ENCODE data around the gene TAPT1. TPM values are rescaled to one million over a fixed set of nuclear protein-coding genes. Genes with fewer than 3 reads are reported as not detected.

TAPT1 gene
- total and polyA plus RNA-seq, 8 donors = 7.3 to 27.7 (median 19.2) TPM

DNA sequence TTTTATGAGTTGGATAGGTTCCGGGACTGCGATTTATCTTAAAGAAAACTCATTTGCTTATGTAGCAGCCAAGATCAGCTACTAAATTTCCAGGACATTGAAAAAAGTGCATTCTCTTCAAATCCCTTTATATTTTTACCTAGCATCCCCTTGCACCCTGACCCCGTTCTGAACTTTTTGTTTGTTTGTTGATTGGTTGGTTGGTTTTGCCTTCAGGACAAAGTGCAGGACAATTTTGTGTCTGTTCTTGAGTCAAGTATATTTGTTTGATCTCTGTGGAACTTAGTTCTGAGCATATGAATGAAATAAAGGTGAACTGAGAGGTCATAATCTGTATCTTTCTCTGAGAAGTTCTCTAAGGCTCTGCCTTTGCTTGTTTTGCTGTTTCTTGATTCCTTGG, 12.8 kb upstream of the TAPT1 start:
- Histone ChIP-seq H3K4me1 (no peaks in the 10 kb centered on the region), H3K9me3 (no peaks in the 10 kb centered on the region), H3K27me3 (no peaks in the 10 kb centered on the region), H3K27ac (no peak overlapping the region), H3K36me3 (peaks cover 0 to 5% (median 0%) of the 10 kb centered on the region in 3 donors), H3K4me3 (no peak overlapping the region)
- intact Hi-C loops (cut with DNase I) = no loop called here
- no peak for ATAC-seq
- TF ChIP-seq, protein P1, sequence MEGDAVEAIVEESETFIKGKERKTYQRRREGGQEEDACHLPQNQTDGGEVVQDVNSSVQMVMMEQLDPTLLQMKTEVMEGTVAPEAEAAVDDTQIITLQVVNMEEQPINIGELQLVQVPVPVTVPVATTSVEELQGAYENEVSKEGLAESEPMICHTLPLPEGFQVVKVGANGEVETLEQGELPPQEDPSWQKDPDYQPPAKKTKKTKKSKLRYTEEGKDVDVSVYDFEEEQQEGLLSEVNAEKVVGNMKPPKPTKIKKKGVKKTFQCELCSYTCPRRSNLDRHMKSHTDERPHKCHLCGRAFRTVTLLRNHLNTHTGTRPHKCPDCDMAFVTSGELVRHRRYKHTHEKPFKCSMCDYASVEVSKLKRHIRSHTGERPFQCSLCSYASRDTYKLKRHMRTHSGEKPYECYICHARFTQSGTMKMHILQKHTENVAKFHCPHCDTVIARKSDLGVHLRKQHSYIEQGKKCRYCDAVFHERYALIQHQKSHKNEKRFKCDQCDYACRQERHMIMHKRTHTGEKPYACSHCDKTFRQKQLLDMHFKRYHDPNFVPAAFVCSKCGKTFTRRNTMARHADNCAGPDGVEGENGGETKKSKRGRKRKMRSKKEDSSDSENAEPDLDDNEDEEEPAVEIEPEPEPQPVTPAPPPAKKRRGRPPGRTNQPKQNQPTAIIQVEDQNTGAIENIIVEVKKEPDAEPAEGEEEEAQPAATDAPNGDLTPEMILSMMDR (IDR thresholded peaks at IDR 0.05) = no peak
- 94 to 98% methylated on average over 3 of the region's 3 CpGs for WGBS, 2 donors
- no peak for DNase-seq
- no peak for FAIRE-seq

DNA sequence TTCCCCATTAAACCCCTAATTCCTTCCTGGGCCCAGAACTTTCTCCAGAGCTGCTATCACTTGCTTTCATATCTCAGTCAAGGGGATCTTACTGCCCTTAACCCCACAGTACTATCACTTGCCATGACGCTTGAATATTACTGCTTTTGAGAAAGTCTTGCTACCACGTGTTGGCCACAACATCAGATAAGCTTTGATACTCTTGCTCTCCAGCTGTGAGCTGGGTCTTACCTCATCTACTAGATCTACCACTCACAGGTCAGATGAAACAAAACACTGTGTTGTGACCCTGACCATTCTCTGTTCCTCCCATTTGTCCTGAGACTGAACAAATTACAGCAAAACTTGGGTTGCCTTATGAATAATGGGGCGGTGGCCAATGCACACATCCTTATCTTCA, 12.1 kb upstream of the TAPT1 start:
- DNase-seq (no peak), ATAC-seq (no peak), FAIRE-seq (no peak)
- no peak overlapping the region for H3K4me3 ChIP-seq
- H3K36me3 ChIP-seq = peaks cover 0 to 5% (median 0%) of the 10 kb centered on the region in 3 donors
- TF ChIP-seq, protein P1 (IDR thresholded peaks at IDR 0.05) = no peak
- no peaks in the 10 kb centered on the region for H3K9me3 ChIP-seq
- no peaks in the 10 kb centered on the region for H3K4me1 ChIP-seq
- H3K27ac ChIP-seq = no peak overlapping the region
- WGBS, 2 donors = 83 to 86% methylated on average over 3 of the region's 3 CpGs
- H3K27me3 ChIP-seq = no peaks in the 10 kb centered on the region
- intact Hi-C loops (cut with DNase I) = no loop called here

DNA sequence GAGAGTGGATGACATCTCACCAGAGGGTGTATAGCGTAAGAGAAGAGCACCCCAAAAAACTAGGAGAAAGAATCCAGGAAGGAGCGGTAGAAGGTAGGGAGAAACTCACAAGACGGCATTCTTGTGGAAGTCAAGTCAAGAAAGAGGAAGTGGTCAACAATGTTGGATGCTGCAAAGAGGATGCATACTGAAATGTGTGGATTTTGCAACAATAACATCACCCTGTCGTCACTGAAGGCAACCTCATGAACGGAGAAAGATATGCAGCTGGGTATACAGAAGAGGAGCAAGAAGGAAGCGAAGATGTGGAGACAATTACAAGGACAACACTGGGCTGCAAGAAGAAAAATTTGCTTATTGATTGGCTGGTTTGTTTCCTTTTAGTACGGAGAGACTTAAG, 11.4 kb upstream of the TAPT1 start:
- H3K36me3 ChIP-seq = peaks cover 0 to 5% (median 0%) of the 10 kb centered on the region in 3 donors
- no peaks in the 10 kb centered on the region for H3K27me3 ChIP-seq
- FAIRE-seq (no peak), ATAC-seq (peak in 2 of 4 donors; percentile 56 to 69), DNase-seq (no peak)
- intact Hi-C loops (cut with DNase I) = no loop called here
- no peaks in the 10 kb centered on the region for H3K9me3 ChIP-seq
- H3K4me3 ChIP-seq = no peak overlapping the region
- TF ChIP-seq, protein P1 (IDR thresholded peaks at IDR 0.05) = no peak
- 94 to 97% methylated on average over 7 of the region's 7 CpGs for WGBS, 2 donors
- no peaks in the 10 kb centered on the region for H3K4me1 ChIP-seq
- no peak overlapping the region for H3K27ac ChIP-seq

DNA sequence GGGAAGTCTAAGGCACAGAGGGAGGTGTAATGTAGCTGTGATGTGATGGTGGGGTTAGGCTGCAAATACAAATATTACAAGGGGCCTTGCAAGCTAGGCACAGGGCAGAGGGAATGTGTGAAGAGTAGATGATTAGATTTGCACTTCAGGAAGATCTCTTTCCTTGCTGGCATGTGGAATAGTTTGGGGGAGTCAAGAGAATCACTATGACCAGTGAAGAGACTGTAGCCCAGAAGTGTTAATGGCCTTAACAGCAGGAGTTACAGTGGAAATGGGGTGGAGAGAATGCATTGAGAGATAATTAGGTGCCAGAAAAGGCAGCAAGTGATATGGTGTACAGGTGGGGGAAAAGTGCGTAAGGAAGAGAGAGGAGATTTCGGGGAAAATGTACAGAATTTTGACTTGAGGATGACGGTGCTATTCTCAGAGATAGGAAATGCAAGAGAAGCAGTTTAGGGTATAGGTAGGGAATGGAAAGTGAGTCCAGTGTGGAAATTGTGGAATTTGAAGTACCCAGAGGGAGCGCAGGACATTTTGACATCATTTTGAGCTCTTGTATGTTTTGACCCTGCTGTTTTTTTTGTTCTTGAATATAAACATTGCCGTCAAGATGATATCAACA, 10.2 kb upstream of the TAPT1 start:
- no peak overlapping the region for H3K27ac ChIP-seq
- no peak overlapping the region for H3K4me3 ChIP-seq
- no peaks in the 10 kb centered on the region for H3K9me3 ChIP-seq
- 92 to 94% methylated on average over 5 of the region's 5 CpGs for WGBS, 2 donors
- ATAC-seq (no peak), DNase-seq (no peak), FAIRE-seq (no peak)
- intact Hi-C loops (cut with DNase I) = no loop called here
- H3K4me1 ChIP-seq = peaks cover 0 to 8% (median 0%) of the 10 kb centered on the region in 3 donors
- no peaks in the 10 kb centered on the region for H3K36me3 ChIP-seq
- TF ChIP-seq, protein P1 (IDR thresholded peaks at IDR 0.05) = no peak
- no peaks in the 10 kb centered on the region for H3K27me3 ChIP-seq

DNA sequence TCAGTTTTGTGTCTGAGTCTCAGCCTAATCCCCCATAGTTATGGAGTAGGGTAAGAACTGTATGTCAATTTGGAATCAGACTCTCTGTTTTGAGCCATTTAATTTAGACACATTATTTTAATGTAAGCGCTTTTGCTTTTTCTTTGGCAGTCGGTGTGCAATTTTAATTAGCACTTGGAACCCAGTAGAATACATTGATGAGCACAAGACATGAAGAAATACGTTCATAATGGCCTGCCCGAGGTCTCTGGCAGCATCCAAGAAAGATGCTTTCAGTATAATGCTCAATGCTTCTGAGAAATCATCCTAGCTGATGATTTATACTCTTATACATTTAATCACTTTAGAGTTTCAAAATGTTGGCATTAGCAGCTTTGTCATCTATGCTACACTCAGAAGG, 8.9 kb upstream of the TAPT1 start:
- peaks cover 0 to 10% (median 0%) of the 10 kb centered on the region in 3 donors for H3K4me1 ChIP-seq
- no peaks in the 10 kb centered on the region for H3K36me3 ChIP-seq
- 88 to 89% methylated on average over 4 of the region's 4 CpGs for WGBS, 2 donors
- no peak for DNase-seq
- no peak overlapping the region for H3K27ac ChIP-seq
- TF ChIP-seq, protein P1 (IDR thresholded peaks at IDR 0.05) = no peak
- no peaks in the 10 kb centered on the region for H3K27me3 ChIP-seq
- no peak overlapping the region for H3K4me3 ChIP-seq
- ATAC-seq = no peak
- no peaks in the 10 kb centered on the region for H3K9me3 ChIP-seq
- intact Hi-C loops (cut with DNase I) = no loop called here
- no peak for FAIRE-seq

All from pancreas (tissue), 10 donors.